NCI-H1694 treated with DMSO at 0.1 percent for 48 hours (cell line): ENCODE measurements around the gene RALGPS1.
A peak's percentile ranks its signal among the peaks of the same experiment; 100 is the strongest.
"Not testable (repeated sequence)": the region's sequence is repeated elsewhere in the genome, so short reads cannot be mapped to it uniquely, and the experiment has no call there.

Source experiments
- DNase-seq: peaks from one replicate; lab custom pipeline; 2025; lab: John Stamatoyannopoulos, UW

The RALGPS1 gene

DNA sequence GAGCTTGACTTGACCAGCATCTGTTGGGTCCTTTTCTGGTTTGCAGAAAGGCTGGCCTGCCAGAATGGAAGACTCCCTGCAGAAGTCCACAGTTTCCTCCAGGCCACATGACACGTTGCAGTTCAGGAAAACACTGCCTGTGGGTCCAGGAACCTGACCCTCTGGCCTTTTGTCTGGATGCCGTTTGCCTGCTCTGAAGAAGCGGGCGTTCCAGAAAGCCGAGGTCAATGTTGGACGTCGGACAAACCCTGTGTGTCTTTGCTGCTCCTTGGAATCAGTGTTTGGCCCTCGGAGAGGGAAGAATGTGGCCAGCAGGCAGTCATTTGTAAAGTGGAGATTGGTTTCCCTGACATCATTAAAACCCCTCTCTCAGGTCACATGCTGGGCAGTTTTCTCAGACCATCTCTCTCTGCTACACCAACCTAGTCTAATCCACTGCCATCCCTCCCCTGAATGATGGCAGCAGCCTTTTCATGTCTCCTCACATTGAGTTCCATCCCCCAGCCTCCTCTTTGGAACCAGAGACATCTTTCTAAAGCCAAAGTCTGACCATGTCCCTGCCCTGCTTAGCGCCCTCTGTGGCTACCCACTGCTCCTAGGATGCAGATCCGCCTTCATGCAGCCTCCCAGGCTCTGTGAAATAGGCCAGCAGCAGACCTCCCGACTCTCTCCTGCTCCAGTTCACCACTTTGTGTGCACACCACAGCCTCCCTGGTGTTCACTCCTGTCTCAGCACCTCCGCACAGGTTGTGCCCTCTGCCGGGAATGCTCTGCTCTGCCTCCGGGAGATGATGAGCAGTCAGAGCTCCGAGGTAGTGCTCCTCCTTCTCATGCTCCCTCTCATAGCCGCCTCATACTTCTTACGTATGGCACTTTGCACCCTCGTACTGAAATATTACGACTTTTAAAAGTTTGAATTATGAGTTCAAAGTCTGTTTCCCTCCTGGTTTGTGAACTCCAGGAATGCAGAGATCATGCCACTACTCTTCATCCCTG lies 75.6 kb downstream of the RALGPS1 start:
- no peak for DNase-seq

DNA sequence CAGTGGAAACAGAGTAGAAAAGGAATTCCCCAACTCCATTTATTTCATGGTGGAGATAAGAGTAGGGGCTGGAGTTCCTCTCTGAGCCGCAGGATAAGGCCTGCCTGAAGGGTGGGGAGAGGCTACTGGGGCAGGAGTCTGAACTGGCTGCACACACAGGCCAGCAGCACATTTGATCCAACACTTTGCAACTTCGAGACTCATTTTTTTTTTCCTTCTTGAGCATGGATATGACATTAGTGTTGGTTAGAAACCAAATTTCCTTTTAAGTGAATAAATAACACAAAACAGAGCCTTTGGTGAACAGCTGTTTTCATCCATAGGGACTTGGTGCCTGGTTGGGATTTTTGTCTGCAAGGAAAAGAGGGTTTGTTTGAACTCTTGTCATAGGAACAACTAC lies 76.6 kb downstream of the RALGPS1 start:
- DNase-seq = no peak

DNA sequence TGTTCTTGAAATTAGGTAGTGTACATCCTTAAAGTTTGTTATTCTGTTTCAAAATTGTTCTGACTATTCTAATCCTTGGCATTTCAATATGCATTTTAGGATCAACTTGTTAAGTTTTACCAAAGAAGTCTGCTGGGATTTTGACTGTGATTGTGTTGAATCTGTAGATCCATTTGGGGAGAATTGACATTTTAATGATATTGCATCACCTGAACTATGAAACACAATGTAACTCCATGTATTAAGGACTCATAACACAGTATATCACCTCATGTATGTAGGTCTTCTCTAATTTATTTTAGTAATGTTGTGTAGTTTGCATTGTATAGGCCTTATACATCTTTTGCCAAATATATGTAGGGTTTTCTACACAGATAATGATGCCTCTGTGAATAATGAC lies 77.8 kb downstream of the RALGPS1 start:
- DNase-seq = no peak

DNA sequence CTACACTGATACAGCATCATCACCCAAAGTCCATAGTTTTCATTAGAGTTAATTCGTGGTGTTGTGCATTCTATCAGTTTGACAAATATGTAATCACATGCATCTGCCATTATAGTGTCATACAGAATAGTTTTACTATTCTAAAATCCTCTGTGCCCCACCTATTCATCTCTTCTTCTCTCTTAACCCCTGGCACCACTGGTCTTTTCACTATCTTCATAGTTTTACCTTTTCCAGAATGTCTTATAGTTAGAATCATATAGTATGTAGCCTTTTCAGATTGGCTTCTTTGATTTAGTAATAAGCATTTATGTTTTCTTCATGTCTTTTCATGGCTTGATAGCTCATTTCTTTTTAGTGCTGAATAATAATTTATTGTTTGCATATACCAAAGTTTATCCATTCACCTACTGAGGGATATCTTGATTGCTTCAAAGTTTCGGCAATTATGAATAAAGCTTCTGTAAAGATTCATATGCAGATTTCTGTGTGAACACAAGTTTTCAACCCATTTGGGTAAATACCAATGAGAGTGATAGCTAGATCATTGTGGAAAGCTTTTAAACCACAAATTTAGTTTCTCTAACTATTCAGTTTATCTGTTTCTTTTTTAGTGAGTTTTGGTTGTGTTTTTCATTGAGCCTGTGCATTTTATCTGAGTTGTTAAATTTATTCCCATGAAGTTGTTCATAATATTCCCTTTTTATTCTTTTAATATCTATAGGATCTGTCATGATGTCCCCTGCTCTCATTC lies 84.9 kb downstream of the RALGPS1 start:
- no peak for DNase-seq

DNA sequence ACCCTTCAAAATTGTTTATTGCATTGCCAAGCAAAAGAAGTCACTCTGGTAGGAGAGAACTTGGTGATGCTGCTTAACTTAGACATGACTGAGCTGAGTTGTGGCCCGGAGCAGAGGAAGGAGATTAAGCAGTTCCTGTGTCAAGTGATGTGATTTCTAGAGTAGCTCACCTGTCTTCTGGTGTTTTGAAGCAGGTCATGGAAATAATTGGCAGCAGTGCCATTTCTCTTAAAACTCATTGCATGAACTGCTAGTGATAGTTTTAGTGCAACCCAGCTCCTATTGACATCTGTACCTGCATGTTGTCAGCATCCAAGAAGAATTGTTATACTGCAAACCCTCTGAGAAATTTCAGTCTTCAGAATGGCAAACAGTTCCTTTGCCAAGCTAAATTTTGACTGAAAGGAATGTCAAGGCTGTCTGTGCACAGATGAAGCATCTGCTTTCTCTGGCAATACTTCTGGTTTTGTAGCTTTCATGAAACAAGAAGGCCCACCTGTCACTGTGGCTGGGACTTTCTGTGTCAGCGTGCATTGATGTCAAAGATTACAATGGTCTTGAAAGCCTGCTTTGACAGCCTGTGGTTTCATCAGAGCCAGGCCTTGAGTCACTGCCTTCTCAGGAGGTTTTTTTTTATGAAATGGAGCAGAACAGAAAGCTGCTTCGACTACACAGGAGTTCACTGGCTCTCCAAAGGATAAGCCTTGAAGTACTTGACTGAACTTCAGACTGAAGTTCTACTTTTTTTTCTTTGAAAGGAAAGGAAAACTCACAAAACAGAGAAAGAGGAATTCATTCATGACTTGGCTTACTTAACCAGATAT lies 90.6 kb downstream of the RALGPS1 start:
- peak; percentile 9 for DNase-seq

DNA sequence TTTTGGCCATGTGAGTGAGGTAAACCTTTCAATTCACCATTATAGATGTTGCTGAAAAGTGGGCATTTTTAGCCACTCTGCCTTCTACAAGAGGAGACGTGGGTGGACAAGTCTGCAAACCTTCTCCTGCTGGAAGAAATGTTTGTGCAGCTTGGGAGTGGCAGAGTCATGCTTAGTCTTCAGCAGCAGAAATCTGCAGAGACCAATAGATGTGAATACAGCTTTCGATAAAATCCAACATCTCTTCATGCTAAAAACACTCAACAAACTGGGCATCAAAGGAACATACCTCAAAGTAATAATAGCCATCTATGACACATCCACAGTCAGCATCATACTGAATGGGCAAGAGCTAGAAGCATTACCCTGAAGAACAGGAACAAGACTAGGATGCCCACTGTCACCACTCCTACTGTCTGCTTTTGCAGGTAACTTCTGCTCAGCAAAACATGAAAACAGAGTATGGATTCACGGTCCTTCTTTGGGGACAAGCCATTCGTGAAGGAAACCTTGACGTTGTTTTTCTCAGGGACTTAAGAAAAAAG lies 91.3 kb downstream of the RALGPS1 start:
- DNase-seq = no peak

DNA sequence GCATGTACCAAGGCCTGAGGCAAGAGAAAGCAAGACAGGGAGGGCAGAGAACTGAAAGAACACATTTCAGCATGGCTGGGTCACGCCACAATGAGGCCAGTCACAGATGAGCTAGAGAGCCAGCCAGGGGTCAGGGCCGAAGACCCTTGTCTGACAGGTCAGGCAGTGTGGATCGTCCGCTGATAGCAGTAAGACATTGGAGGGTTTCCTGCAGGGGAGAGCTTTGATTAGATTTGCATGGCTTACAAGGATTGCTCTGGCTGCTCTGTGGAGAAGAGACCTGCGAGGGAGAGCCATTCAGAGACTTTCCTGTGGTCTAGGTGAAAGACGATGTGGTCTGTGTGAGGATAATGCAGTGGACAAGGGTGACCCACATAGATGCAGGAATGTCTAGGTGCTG lies 93.1 kb downstream of the RALGPS1 start:
- DNase-seq = no peak

DNA sequence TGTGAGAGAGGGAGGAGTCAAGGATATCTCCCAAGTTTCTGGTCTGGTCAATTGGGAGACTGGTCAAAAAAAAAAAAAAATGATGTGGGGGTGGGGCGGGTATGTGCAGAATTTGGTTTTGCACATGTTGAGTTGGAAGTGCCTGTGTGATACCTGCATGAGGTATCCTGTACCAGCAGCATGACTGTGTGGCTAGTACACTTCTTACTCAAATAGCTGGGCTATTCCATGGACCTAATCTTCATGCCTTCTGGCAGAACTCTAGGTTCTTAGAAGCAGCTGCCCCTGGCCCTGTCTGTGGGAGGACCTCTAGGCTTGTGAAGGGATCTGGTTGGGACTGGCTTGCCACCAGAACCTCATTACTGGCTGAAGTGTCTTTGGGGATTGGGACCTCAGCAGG lies 93.5 kb downstream of the RALGPS1 start:
- no peak for DNase-seq

DNA sequence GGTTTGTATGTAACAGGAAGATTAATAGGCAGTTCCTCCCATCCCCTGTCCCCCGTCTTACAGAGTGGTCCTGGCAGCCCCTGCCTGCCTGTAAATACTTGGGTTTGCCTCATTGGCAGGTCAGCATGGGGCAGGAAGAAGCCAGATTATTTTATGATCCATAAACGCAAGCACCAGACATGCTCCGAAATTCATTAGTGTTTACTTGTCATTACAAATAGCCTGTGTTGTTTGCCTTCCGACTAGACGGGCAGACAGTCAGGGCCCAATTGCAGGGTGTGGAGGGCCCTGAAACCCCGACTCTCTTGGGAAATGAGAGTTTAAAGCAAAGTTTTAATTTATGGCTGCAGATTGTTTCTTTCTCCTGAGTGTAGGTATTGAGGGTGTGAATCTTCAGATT lies 97.2 kb downstream of the RALGPS1 start:
- no peak for DNase-seq

DNA sequence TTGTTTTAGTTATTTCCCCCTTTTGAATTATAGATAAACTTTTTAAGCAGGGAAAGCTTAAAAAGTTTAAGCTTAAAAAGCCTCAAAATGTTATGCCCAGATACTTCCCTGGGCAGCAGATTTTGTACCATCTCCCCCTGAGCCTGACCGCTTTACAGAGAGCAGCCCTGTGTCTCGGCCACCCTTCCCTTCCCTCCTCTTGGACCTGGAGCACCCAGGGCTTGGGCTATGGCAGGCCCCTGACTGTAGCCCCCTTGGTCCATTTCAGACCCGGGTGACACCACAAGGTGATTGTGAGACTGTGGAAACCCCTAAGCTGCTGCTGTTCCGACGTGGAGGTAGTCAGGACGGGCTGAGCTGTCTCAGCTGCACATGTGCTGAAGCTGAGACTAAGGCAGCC lies 97.7 kb downstream of the RALGPS1 start:
- DNase-seq = no peak

DNA sequence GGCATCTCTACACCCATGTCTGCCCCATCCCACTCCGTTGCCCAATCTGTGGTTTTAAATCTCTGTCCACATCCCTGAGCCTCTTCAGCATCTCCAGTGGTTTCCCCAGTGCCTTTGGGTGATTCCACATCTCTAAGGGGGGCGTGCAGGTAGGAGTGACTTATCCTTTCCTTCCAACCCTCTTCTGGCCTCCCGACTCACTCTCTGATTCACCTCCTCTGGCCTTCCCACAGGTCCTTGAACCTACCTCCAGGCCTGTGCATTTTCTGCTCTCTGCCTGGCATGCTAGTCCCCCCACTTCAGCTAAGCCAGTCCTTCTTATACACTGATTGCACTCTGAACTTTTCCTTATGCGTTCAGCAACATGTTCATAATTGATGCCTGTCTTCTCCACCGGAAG lies 99.0 kb downstream of the RALGPS1 start:
- no peak for DNase-seq

DNA sequence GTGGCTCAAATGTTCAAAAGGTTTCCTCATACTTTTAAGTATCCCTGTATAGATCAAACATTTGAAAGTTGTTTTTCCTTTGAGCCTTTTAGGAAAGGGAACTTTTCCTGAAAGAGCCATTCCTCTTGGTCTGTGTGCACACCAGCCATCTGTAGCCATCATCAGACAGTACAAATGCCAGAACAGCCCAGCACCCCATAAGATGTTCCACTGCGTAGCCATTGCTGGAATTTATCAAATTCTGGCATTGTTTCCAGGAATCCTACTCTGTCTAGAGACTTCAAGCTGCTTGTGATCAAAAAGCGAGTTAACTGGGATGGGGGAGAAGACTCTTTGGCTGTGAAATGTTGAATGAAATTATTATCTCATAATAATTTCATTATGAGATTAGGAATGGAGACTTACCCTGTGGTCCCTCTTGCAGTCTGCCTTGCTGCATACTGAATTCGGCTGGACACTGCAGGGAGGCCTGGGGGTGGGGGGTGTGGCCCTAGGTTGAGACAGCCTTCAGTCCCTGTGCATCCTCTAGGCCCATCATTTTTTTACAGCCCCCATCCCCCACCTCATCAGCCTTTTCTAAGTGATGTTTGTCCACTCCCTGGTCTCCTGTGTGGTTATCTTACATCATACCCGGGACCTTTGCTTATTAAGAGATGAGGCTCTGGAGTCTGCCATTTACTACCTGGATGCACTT lies 99.8 kb downstream of the RALGPS1 start:
- no peak for DNase-seq

DNA sequence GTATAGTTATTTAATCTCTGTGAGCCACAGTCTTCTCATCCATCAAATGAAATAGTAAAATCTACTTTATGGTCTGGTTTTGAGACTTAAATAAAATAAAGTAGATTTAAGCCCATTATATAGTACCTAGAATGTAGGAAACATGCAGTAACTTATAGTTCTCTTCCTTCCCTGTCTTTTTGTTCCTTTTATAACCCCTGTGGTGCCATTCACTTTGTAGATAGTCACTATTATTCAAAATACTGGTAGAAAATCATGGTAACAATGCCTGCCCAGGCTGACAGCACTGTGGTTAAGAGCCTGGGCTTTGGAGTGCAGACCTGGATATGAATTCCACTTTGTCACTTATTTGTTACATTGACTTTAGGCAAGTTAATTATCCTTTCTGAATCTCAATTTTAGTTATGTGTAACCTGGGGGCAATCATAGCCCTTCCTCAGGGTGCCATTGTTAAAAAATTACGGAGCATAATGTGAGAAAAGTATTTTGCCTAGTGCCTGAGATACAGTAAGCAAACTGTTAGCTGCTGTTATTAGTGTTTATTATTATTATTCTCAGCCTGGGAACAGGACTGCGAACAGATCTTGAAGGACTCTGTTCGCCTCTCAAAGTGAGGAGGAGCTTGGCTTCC lies 100.4 kb downstream of the RALGPS1 start:
- no peak for DNase-seq

DNA sequence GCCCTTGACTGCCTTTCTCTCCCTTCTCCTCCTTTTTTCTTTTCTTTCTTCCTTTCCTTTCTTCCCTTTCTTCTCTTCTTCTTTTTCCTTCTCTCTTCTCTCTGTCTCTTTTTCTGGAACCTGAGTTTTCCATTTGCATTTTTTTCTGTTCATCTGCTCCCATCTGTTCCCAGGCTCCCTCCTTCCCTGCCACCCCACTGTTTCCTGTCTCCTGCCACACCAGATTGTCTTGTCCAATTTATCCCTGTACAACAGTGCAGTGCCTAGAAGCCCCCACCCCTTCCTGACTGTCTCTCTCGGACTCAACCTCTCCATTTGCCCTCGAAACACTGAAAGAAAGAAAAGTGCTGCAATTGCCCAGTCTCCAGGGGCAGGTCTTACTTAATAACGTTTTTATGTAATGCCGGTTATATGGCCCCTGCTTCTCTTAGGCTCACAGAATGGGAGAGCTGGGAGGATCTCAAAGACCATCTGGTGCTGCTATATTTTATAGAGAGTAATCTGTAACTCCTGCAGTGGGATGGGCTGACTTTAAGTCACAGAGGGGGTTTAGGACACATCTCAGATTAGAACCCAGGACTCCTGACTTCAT lies 101.4 kb downstream of the RALGPS1 start:
- peak; percentile 87 for DNase-seq

DNA sequence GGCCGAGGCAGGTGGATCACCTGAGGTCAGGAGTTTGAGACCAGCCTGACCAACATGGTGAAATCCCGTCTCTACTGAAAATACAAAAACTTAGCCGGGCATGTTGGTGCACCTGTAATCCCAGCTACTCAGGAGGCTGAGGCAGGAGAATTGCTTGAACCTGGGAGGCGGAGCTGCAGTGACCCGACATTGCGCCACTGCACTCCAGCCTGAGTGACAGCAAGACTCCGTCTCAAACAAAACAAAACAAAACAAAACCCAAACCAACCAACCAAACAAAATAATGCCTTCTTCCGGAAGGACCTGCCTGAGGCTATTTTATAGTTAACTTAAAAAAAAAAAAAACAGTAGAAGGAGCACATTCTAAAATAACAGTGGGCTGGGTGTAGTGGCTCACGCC lies 103.4 kb downstream of the RALGPS1 start:
- DNase-seq = not testable (repeated sequence)

DNA sequence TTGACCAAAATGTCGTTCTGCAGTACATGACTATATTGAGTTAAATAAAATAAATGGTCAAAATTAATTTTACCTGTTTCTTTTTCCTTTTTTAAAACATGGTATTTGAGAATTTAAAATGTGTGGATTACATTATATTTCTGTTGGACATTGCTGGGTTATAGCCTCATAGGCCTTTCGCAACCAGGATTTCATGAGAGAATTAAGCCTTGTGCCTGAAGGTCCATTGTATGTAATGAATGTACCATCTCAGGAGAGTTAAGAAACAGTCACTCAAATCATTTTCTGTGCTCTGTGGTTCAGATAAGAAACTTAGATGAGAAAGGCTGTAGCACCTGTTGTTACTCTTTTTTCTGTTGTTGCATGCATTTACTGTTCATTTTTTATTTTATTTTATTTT lies 104.4 kb downstream of the RALGPS1 start:
- DNase-seq = no peak

DNA sequence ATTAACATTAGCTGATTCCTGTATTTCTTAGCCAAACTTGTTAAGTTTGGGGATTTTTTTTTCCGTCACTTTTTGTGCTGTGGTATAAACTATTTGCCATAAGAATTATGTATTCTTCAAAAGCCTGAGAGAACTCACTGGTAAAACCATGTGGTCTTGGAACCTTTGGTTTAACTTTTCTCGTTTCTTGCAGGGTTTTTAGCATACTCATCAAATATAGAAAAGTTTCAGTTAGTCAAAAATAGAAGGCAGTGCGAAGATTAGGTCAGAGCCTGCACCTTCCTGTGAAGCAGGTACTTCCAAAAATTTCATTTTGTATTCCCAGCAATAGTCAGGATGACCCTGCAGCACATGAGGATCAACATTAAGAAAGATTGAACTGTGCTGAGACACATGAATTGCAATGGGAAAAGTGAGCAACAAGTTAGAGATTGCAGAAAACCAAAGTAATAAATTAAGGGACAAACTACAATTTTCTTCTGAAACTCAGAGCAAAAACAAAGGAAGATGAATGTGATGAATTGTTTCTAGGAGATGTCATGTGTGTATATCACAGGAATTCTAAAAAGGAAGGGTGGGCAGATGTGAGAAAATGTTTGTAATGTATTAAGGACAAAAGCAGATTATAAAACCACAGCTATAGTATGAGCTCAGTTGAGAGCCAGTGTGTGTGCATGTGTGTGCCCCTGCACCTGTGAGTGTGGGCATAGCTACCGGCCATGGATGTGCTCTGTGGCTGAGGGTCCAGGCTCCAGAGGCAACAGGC lies 105.6 kb downstream of the RALGPS1 start:
- DNase-seq = no peak

DNA sequence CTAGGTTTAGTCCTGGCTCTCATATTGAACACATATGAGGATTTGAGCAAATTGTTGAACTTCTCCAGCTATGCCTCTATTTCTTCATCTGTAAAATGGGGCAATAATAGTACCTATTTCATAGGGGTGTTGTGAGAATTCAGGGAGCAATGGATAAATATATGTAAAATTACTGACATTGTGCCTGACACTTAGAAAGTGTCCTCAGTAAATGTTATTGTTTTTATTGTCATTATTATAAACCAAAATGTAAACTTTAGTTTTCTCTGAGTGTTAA lies 106.2 kb downstream of the RALGPS1 start:
- DNase-seq = no peak

DNA sequence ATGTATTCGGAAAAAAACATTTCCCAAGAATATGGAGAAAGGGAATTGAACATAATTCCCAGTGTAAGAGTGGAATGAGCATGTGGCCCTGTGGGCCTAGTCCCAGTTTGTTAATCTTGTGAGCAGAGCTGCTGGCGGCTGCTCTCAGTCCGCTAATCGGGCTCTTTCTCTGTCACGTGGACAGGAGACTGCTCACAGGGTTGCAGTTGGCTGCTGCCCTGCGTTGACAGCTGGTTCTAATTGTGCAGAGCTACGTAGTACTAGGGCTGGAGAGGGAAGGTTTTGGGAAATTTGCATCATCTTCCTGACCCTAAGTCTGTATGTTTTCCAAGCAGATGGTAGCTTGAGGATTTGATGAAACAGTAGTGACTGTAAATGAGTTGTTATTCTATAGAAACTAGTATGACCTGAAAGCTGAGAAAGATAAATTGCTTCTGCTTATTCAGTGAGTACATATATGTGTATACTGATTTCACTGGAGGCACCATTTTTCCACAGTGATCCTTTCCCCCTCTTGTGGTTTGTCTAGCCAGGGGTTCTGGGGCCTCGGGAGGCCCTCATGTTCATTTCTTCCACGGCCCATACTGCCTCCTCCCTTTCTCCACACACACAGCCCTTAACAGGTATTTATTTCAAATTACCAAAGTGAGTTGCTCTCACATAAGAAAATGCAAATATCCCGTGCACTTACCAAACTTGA lies 107.2 kb downstream of the RALGPS1 start:
- peak; percentile 90 for DNase-seq
